ENCODE data around the gene WRAP73. TPM values are rescaled to one million over a fixed set of nuclear protein-coding genes. Genes with fewer than 3 reads are reported as not detected.

Gene WRAP73
- 47.7 TPM for total RNA-seq (ENCODE audit: unreplicated experiment)
- long read RNA-seq, transcript WRAP73-202 (11 exons, 1,998 nt): minor isoform, 6 of 36 reads
- long read RNA-seq, transcript WRAP73-201 (12 exons, 1,665 nt): major isoform, 18 of 36 reads
- long read RNA-seq, partial matches to known transcripts: 3 of 36 reads
- long read RNA-seq, other reads (novel, unspliced or antisense): 9 of 36 reads

- H3K27ac Mint-ChIP-seq (ENCODE audit: unreplicated experiment): peak within 1 kb of the TSS; percentile 69
- H3K27me3 Mint-ChIP-seq (ENCODE audit: unreplicated experiment): peaks cover 9% of the 10 kb centered on the region
- H3K4me1 Mint-ChIP-seq (ENCODE audit: low read depth, unreplicated experiment): peaks cover 11% of the 10 kb centered on the region
- H3K36me3 Mint-ChIP-seq (ENCODE audit: unreplicated experiment): no peaks in the 10 kb centered on the region
- peak; percentile 90 for DNase-seq
- peak within 1 kb of the TSS; percentile 83 for H3K4me3 Mint-ChIP-seq (ENCODE audit: unreplicated experiment)
- H3K9me3 Mint-ChIP-seq (ENCODE audit: unreplicated experiment): peaks cover 4% of the 10 kb centered on the region
- TF ChIP-seq CTCF (IDR thresholded peaks at IDR 0.05; ENCODE audit: partially characterized antibody, unreplicated experiment): no peak
Measured at GRCh38 chr1:3649342-3650247, at the start of gene WRAP73. Gene WRAP73, minus strand, starts transcription at chr1:3650103. Its CDS starts 104 bp downstream, at chr1:3649999.

- DNase-seq: no peak
- Mint-ChIP-seq H3K36me3 (ENCODE audit: unreplicated experiment) (no peaks in the 10 kb centered on the region), H3K27me3 (ENCODE audit: unreplicated experiment) (peaks cover 19% of the 10 kb centered on the region), H3K9me3 (ENCODE audit: unreplicated experiment) (peaks cover 10% of the 10 kb centered on the region), H3K4me1 (ENCODE audit: low read depth, unreplicated experiment) (peaks cover 38% of the 10 kb centered on the region), H3K27ac (ENCODE audit: unreplicated experiment) (peak overlapping the region; percentile 12), H3K4me3 (ENCODE audit: unreplicated experiment) (no peak overlapping the region)
- no peak for TF ChIP-seq CTCF (IDR thresholded peaks at IDR 0.05; ENCODE audit: partially characterized antibody, unreplicated experiment)
Measured at GRCh38 chr1:3699596-3699995, 49.7 kb upstream of the WRAP73 start.

GRCh38 chr1:3698660-3699408, 48.9 kb upstream of the WRAP73 start:
- no peak overlapping the region for H3K4me3 Mint-ChIP-seq (ENCODE audit: unreplicated experiment)
- peaks cover 15% of the 10 kb centered on the region for H3K27me3 Mint-ChIP-seq (ENCODE audit: unreplicated experiment)
- H3K27ac Mint-ChIP-seq (ENCODE audit: unreplicated experiment): peak overlapping the region; percentile 80
- H3K4me1 Mint-ChIP-seq (ENCODE audit: low read depth, unreplicated experiment): peaks cover 34% of the 10 kb centered on the region
- H3K36me3 Mint-ChIP-seq (ENCODE audit: unreplicated experiment): no peaks in the 10 kb centered on the region
- H3K9me3 Mint-ChIP-seq (ENCODE audit: unreplicated experiment): peaks cover 10% of the 10 kb centered on the region
- no peak for DNase-seq
- no peak for TF ChIP-seq CTCF (IDR thresholded peaks at IDR 0.05; ENCODE audit: partially characterized antibody, unreplicated experiment)

- DNase-seq: no peak
- Mint-ChIP-seq H3K4me1 (ENCODE audit: low read depth, unreplicated experiment) (peaks cover 34% of the 10 kb centered on the region), H3K27ac (ENCODE audit: unreplicated experiment) (peak overlapping the region; percentile 82), H3K36me3 (ENCODE audit: unreplicated experiment) (no peaks in the 10 kb centered on the region), H3K27me3 (ENCODE audit: unreplicated experiment) (peaks cover 16% of the 10 kb centered on the region), H3K9me3 (ENCODE audit: unreplicated experiment) (peaks cover 14% of the 10 kb centered on the region), H3K4me3 (ENCODE audit: unreplicated experiment) (peak overlapping the region; percentile 49)
- no peak for TF ChIP-seq CTCF (IDR thresholded peaks at IDR 0.05; ENCODE audit: partially characterized antibody, unreplicated experiment)
Measured at GRCh38 chr1:3697810-3698209, 47.9 kb upstream of the WRAP73 start.

All from glutamatergic neuron (in vitro differentiated cells).